HepG2 (cell line): ENCODE measurements around the gene GNG7. TPM values are rescaled to one million over a fixed set of nuclear protein-coding genes. Genes with fewer than 3 reads are reported as not detected.

Source experiments
- ATAC-seq: fragments of 200-7000 bp; cut with Tn5 transposase; 3 replicates; pipeline ENCODE4 v1.9.1; 2020; ENCODE audit warnings: mild to moderate bottlenecking, moderate library complexity
- BruUV-seq: library from RNA; stranded (reverse); fragments of 400-500 nt; replicated peaks from 2 replicates; lab custom pipeline; 2021; lab: Mats Ljungman, UMichigan
- CTCF ChIA-PET: fragments of 300-600 bp; formaldehyde crosslinking; extraction: SDS; loops from one replicate; lab custom pipeline; 2021; ENCODE audit warnings: low total read pairs, inconsistent platforms, low intra/inter-chr PET ratio; lab: Yijun Ruan, JAX
- POLR2A ChIA-PET: fragments of 350-600 bp; sonication (Branson Sonifier 250); formaldehyde crosslinking; loops from one replicate; lab custom pipeline; 2020; ENCODE audit warnings: antibody characterized with exemption, inconsistent platforms; lab: Yijun Ruan, JAX
- DNase-seq: peaks from one replicate; pipeline ENCODE4 v3.0.0-alpha.2; 2015; ENCODE audit warnings: low spot score
- FAIRE-seq: peaks from 3 replicates; lab custom pipeline; 2011; peaks lifted over from hg19 to GRCh38; lab: Jason Lieb, UNC
- H2AFZ ChIP-seq: one replicate; pipeline ENCODE4 v1.6.1; 2011; ENCODE audit warnings: low read length, inconsistent platforms
- H3K27ac ChIP-seq: fragments of 300-600 bp; 3 replicates; pipeline ENCODE4 v1.8.0; 2011; ENCODE audit warnings: mixed run types, mild to moderate bottlenecking, mixed read lengths, low read length, inconsistent platforms; ENCODE audit not compliant: insufficient read depth; ENCODE audit errors: extremely low read length
- H3K27me3 ChIP-seq, 2 experiments: fragments of 200-600 bp in 1 of 2; 2 replicates in 1 of 2; 3 replicates in 1 of 2; pipeline versions ENCODE4 v1.6.0 to v1.8.0; 2011; ENCODE audit warnings: low read length in 2 of 2, mild to moderate bottlenecking in 2 of 2, moderate library complexity in 2 of 2, inconsistent platforms in 1 of 2; ENCODE audit not compliant: insufficient read depth in 2 of 2, control insufficient read depth in 1 of 2
- H3K36me3 ChIP-seq, 2 experiments: fragments of 200-600 bp in 1 of 2; replicated peaks in 1 of 2; 2 replicates in 1 of 2; 3 replicates in 1 of 2; pipeline versions ENCODE4 v1.5.1 to v1.8.0; 2011; ENCODE audit warnings: low read length in 2 of 2, inconsistent platforms in 1 of 2; ENCODE audit not compliant: insufficient read depth in 2 of 2, control insufficient read depth in 1 of 2
- H3K4me1 ChIP-seq: 2 replicates; pipeline ENCODE4 v1.5.1; 2012; ENCODE audit warnings: low read length, inconsistent platforms; ENCODE audit not compliant: insufficient read depth
- H3K4me2 ChIP-seq: 2 replicates; pipeline ENCODE4 v1.6.0; 2011; ENCODE audit warnings: low read depth, low read length, inconsistent platforms
- H3K4me3 ChIP-seq, 3 experiments: fragments of 200-600 bp in 1 of 3; sonication (generic), shearing (Covaris generic) in 1 of 3; replicated peaks in 1 of 3; 2 replicates each; pipeline ENCODE4 v1.5.1; 2011 to 2016; ENCODE audit warnings: low read length in 3 of 3, inconsistent platforms in 2 of 3, low read depth in 2 of 3, mild to moderate bottlenecking in 2 of 3, control low read depth in 1 of 3, mixed read lengths in 1 of 3; ENCODE audit not compliant: insufficient read depth in 1 of 3
- H3K79me2 ChIP-seq: one replicate; pipeline ENCODE4 v1.6.1; 2011; ENCODE audit warnings: low read length, inconsistent platforms; ENCODE audit not compliant: insufficient read depth
- H3K9ac ChIP-seq: 2 replicates; pipeline ENCODE4 v1.6.0; 2011; ENCODE audit warnings: mild to moderate bottlenecking, low read depth, low read length, inconsistent platforms; ENCODE audit not compliant: insufficient read depth
- H3K9me3 ChIP-seq: 2 replicates; pipeline ENCODE4 v1.5.1; 2012; ENCODE audit warnings: mild to moderate bottlenecking, low read length
- H4K20me1 ChIP-seq: 2 replicates; pipeline ENCODE4 v1.6.0; 2011; ENCODE audit warnings: inconsistent platforms, mild to moderate bottlenecking, low read length, moderate library complexity; ENCODE audit not compliant: insufficient read depth
- HES4 ChIP-seq: sonication (generic); formaldehyde crosslinking; IDR thresholded peaks from 2 replicates; pipeline ENCODE4 v1.9.0; 2021; ENCODE audit warnings: mild to moderate bottlenecking, missing genetic modification reagents, borderline replicate concordance
- HNRNPLL ChIP-seq: fragments of 200-400 bp; formaldehyde crosslinking; IDR thresholded peaks from 2 replicates; pipeline ENCODE4 v1.6.1; 2017; ENCODE audit warnings: mild to moderate bottlenecking, low read depth, low read length; ENCODE audit not compliant: poor library complexity, severe bottlenecking
- NFYB ChIP-seq: sonication (generic); formaldehyde crosslinking; IDR thresholded peaks from 2 replicates; pipeline ENCODE4 v1.4.0; 2020; ENCODE audit warnings: missing genetic modification reagents
- SIN3A ChIP-seq: IDR thresholded peaks from 2 replicates; pipeline ENCODE4 v1.6.1; 2011; ENCODE audit warnings: low read depth, mild to moderate bottlenecking, control low read depth, low read length, borderline replicate concordance
- SNRNP70 ChIP-seq: fragments of 200-400 bp; formaldehyde crosslinking; IDR thresholded peaks from 2 replicates; pipeline ENCODE4 v1.6.1; 2017; ENCODE audit warnings: mild to moderate bottlenecking, low read depth, low read length, moderate library complexity
- ZNF546 ChIP-seq: sonication (generic); formaldehyde crosslinking; conservative IDR thresholded peaks from 2 replicates; pipeline ENCODE4 v1.8.1; 2023; ENCODE audit warnings: mild to moderate bottlenecking, missing genetic modification reagents
- WGBS: methylation state at CpG from one replicate; pipeline ENCODE4 v1.1.6; 2017; ENCODE audit warnings: low lambda C conversion rate; 5-methylcytosine and 5-hydroxymethylcytosine counted together
- in situ Hi-C: cut with HindIII; loops from 2 replicates; pipeline ENCODE4 v1.10.0; 2017; ENCODE audit warnings: low pct_unique_long_range_greater_than_20kb; ENCODE audit not compliant: extremely low pct_ligation_motif_present
- intact Hi-C: fragments of 100-400 bp; cut with micrococcal nuclease; formaldehyde crosslinking; loops from one replicate; pipeline ENCODE4 v1.10.0; 2022; ENCODE audit not compliant: unreplicated experiment
- polyA plus RNA-seq, 8 experiments: library from polyadenylated mRNA; depleted of rRNA in 3 of 8; stranded (reverse) in 7 of 8; unstranded in 1 of 8; fragments of >200 nt; fragmentation: Illumina TruSeq in 4 of 8; extraction: Trizol in 4 of 8; gene quantifications; 2 replicates each; pipeline versions ENCODE4 v1.2.1 to v1.2.3, GENCODE V29; 2011 to 2016; ENCODE audit warnings: low read depth in 4 of 8, missing spikeins in 1 of 8, mixed read lengths in 1 of 8; ENCODE audit not compliant: insufficient read depth in 1 of 8
- total RNA-seq, 5 experiments: library from RNA; depleted of rRNA; stranded (reverse); fragments of >200 nt; fragmentation: Illumina TruSeq; extraction: Trizol; gene quantifications; 2 replicates each; pipeline ENCODE4 v1.2.3, GENCODE V29; 2016; ENCODE audit warnings: low read depth in 1 of 5
- TF ChIP-seq, protein P1 (sequence below): sonication (generic); formaldehyde crosslinking; IDR thresholded peaks from 2 replicates; pipeline ENCODE4 v1.4.0; 2020; ENCODE audit warnings: missing genetic modification reagents
- TF ChIP-seq, protein P2 (sequence below): sonication (generic); formaldehyde crosslinking; IDR thresholded peaks from 2 replicates; pipeline ENCODE4 v1.4.0; 2020; ENCODE audit warnings: missing genetic modification reagents
- TF ChIP-seq, protein P3 (sequence below): sonication (generic); formaldehyde crosslinking; IDR thresholded peaks from 2 replicates; pipeline ENCODE4 v1.5.0; 2020; ENCODE audit warnings: mild to moderate bottlenecking, missing genetic modification reagents
- TF ChIP-seq, protein P4 (sequence below): sonication (generic); formaldehyde crosslinking; IDR thresholded peaks from 2 replicates; pipeline ENCODE4 v1.8.0; 2022; ENCODE audit warnings: missing genetic modification reagents, mild to moderate bottlenecking, inconsistent platforms, borderline replicate concordance

GNG7 gene
- total and polyA plus RNA-seq, 2 of the 13 experiments (the other 11 are each of a cell fraction or from before 2014, with no cell fraction given): 1.4 to 3.3 TPM

DNA sequence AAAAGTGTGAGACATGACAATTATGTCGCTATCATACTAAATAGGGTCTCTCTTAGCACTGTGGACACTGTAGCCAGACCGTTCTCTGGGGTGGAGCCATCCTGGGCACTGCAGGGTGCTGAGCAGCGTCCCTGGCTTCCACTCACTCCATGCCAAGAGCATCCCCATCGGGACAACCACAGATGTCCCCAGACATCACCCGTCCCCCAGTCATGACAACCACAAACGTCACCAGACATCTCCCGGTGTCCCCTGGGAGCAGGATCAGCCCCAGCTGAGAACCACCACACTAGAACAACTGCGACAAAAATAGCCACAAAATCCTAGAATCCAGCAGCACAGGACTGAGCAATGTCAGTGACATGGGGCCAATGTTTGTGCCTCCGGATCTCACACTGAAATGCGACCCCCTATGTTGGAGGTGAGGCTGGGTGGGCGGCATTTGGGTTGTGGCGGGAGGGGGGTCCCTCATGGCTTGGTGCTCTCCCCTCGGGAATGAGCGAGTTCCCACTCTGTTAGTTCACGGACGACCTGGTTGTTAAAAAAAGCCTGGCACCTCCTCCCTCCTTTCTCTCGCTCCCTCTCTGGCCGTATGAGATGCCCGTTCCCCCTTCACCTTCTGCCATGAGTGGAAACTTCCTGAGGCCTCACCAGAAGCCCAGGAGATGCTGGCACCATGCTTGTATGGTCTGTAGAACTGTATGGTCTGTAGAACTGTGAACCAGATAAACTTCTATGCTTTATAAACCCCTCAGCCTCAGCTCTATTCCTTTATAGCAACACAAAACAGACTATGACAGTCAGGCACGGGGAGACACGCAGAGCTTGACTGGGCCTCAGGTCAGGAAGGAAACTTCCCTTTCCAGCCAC, 132.7 kb downstream of the GNG7 start:
- in situ Hi-C loops: no loop called here
- CTCF ChIA-PET: no interaction called here
- no peak for TF ChIP-seq NFYB (CRISPR knock-in tag)
- TF ChIP-seq, protein P1, sequence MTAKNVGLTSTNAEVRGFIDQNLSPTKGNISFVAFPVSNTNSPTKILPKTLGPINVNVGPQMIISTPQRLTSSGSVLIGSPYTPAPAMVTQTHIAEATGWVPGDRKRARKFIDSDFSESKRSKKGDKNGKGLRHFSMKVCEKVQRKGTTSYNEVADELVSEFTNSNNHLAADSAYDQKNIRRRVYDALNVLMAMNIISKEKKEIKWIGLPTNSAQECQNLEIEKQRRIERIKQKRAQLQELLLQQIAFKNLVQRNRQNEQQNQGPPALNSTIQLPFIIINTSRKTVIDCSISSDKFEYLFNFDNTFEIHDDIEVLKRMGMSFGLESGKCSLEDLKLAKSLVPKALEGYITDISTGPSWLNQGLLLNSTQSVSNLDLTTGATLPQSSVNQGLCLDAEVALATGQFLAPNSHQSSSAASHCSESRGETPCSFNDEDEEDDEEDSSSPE (CRISPR knock-in tag): no peak
- no peak for TF ChIP-seq ZNF546 (CRISPR knock-in tag)
- TF ChIP-seq, protein P2, sequence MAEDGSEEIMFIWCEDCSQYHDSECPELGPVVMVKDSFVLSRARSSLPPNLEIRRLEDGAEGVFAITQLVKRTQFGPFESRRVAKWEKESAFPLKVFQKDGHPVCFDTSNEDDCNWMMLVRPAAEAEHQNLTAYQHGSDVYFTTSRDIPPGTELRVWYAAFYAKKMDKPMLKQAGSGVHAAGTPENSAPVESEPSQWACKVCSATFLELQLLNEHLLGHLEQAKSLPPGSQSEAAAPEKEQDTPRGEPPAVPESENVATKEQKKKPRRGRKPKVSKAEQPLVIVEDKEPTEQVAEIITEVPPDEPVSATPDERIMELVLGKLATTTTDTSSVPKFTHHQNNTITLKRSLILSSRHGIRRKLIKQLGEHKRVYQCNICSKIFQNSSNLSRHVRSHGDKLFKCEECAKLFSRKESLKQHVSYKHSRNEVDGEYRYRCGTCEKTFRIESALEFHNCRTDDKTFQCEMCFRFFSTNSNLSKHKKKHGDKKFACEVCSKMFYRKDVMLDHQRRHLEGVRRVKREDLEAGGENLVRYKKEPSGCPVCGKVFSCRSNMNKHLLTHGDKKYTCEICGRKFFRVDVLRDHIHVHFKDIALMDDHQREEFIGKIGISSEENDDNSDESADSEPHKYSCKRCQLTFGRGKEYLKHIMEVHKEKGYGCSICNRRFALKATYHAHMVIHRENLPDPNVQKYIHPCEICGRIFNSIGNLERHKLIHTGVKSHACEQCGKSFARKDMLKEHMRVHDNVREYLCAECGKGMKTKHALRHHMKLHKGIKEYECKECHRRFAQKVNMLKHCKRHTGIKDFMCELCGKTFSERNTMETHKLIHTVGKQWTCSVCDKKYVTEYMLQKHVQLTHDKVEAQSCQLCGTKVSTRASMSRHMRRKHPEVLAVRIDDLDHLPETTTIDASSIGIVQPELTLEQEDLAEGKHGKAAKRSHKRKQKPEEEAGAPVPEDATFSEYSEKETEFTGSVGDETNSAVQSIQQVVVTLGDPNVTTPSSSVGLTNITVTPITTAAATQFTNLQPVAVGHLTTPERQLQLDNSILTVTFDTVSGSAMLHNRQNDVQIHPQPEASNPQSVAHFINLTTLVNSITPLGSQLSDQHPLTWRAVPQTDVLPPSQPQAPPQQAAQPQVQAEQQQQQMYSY (CRISPR knock-in tag): no peak
- TF ChIP-seq HNRNPLL: no peak
- TF ChIP-seq, protein P3, sequence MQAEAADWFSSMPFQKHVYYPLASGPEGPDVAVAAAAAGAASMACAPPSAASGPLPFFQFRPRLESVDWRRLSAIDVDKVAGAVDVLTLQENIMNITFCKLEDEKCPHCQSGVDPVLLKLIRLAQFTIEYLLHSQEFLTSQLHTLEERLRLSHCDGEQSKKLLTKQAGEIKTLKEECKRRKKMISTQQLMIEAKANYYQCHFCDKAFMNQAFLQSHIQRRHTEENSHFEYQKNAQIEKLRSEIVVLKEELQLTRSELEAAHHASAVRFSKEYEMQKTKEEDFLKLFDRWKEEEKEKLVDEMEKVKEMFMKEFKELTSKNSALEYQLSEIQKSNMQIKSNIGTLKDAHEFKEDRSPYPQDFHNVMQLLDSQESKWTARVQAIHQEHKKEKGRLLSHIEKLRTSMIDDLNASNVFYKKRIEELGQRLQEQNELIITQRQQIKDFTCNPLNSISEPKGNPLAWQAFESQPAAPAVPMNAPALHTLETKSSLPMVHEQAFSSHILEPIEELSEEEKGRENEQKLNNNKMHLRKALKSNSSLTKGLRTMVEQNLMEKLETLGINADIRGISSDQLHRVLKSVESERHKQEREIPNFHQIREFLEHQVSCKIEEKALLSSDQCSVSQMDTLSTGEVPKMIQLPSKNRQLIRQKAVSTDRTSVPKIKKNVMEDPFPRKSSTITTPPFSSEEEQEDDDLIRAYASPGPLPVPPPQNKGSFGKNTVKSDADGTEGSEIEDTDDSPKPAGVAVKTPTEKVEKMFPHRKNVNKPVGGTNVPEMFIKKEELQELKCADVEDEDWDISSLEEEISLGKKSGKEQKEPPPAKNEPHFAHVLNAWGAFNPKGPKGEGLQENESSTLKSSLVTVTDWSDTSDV (CRISPR knock-in tag): no peak
- TF ChIP-seq SIN3A: no peak
- TF ChIP-seq, protein P4, sequence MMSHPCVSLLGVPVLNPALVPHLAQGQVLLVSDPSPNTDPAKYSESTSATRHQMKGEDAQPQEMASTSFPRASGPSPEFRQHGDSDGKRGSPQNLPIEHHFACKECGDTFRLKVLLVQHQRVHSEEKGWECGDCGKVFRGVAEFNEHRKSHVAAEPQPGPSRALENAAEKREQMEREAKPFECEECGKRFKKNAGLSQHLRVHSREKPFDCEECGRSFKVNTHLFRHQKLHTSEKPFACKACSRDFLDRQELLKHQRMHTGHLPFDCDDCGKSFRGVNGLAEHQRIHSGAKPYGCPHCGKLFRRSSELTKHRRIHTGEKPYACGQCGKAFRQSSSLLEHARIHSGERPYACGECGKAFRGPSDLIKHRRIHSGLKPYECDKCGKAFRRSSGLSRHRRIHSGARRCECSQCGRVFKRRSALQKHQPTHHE: no peak
- TF ChIP-seq HES4: no peak
- no peak for TF ChIP-seq SNRNP70

More for the DNA sequence above, 132.7 kb downstream of the GNG7 start:
- Histone ChIP-seq H3K79me2 (no peaks in the 10 kb centered on the region), H3K4me1 (peaks cover 25% of the 10 kb centered on the region), H3K9ac (no peak overlapping the region), H3K36me3 (no peaks in the 10 kb centered on the region; a peak in 1 of 5 replicates), H3K27me3 (no peaks in the 10 kb centered on the region), H2AFZ (no peak overlapping the region), H3K27ac (no peak overlapping the region), H3K4me2 (no peak overlapping the region), H4K20me1 (no peaks in the 10 kb centered on the region), H3K4me3 (no peak overlapping the region), H3K9me3 (no peaks in the 10 kb centered on the region)
- 77% methylated on average over 15 of the region's 21 CpGs for WGBS
- FAIRE-seq (no peak), ATAC-seq (no peak), DNase-seq (no peak)
- intact Hi-C loops: no loop called here
- POLR2A ChIA-PET: no interaction called here
- no TSS peak for BruUV-seq
